Vagina (tissue), 2 donors: ENCODE measurements around the gene FAM9C. TPM values are rescaled to one million over a fixed set of nuclear protein-coding genes. Genes with fewer than 3 reads are reported as not detected.
A peak's percentile ranks its signal among the peaks of the same experiment; 100 is the strongest.
"Not testable (repeated sequence)": the region's sequence is repeated elsewhere in the genome, so short reads cannot be mapped to it uniquely, and the experiment has no call there.

Experiments
- DNase-seq, 2 donors: peaks; one replicate each; pipeline ENCODE4 v3.0.0-alpha.2; 2017; ENCODE audit errors: extremely low spot score in 2 of 2
- H3K27ac ChIP-seq: fragments of 200-600 bp; sonication (generic); one replicate; pipeline ENCODE4 v1.5.1; 2019
- H3K27me3 ChIP-seq: fragments of 200-600 bp; sonication (generic); one replicate; pipeline ENCODE4 v1.5.1; 2019
- H3K36me3 ChIP-seq, 2 donors: fragments of 200-600 bp; sonication (generic); one replicate each; pipeline ENCODE4 v1.5.1; 2017 to 2019
- H3K4me1 ChIP-seq: fragments of 200-600 bp; sonication (generic); one replicate; pipeline ENCODE4 v1.5.1; 2019
- H3K4me3 ChIP-seq, 2 donors: fragments of 200-600 bp; sonication (generic); 1 replicate in 1 of 2; 2 replicates in 1 of 2; pipeline ENCODE4 v1.5.1; 2016 to 2019
- H3K9me3 ChIP-seq: fragments of 200-600 bp; sonication (generic); one replicate; pipeline ENCODE4 v1.5.1; 2019
- CTCF ChIP-seq, 3 experiments: fragments of 450-650 bp in 2 of 3; fragments of 200-600 bp in 1 of 3; sonication (generic) in 1 of 3; IDR thresholded peaks; one replicate each; pipeline ENCODE4 v1.5.1; 2017 to 2019; ENCODE audit warnings: antibody characterized with exemption in 3 of 3, mild to moderate bottlenecking in 2 of 3, moderate library complexity in 2 of 3
- POLR2A ChIP-seq, 2 donors: fragments of 450-650 bp; IDR thresholded peaks; one replicate each; pipeline ENCODE4 v1.6.1; 2017; ENCODE audit warnings: antibody characterized with exemption in 2 of 2, mild to moderate bottlenecking in 2 of 2, moderate library complexity in 2 of 2
- POLR2AphosphoS5 ChIP-seq, 2 donors: sonication (generic); formaldehyde crosslinking; IDR thresholded peaks; one replicate each; pipeline ENCODE4 v1.9.0; 2017; ENCODE audit warnings: antibody characterized with exemption in 2 of 2, mild to moderate bottlenecking in 2 of 2, low read depth in 1 of 2; ENCODE audit not compliant: insufficient read depth in 1 of 2
- intact Hi-C: fragments of 100-400 bp; cut with DNase I; formaldehyde crosslinking; loops from one replicate; pipeline ENCODE4 v1.15.1; 2023
- total RNA-seq: library from RNA; depleted of rRNA; stranded (reverse); fragments of >200 nt; gene quantifications from one replicate; pipeline ENCODE4 v1.2.3, GENCODE V29; 2016

Gene FAM9C
- total RNA-seq, 1 donor from 2014 or later: not detected

- Histone ChIP-seq H3K27ac (peak overlapping the region; percentile 76), H3K27me3 (no peaks in the 10 kb centered on the region), H3K36me3 (no peaks in the 10 kb centered on the region), H3K4me1 (peaks cover 13% of the 10 kb centered on the region), H3K9me3 (no peaks in the 10 kb centered on the region), H3K4me3 (no peak overlapping the region)
- intact Hi-C loops: loop anchor here (10.0 kb wide), 1 partner anchor 116 kb away; the partner anchor contains the start of gene TMSB4X
- DNase-seq: no peak
- no peak for TF ChIP-seq CTCF (IDR thresholded peaks at IDR 0.05)
- no peak for TF ChIP-seq POLR2A (IDR thresholded peaks at IDR 0.05)
- no peak for TF ChIP-seq POLR2AphosphoS5 (IDR thresholded peaks at IDR 0.05; ENCODE audit: insufficient read depth in 1 of 2, low read depth in 1 of 2)
Measured at GRCh38 chrX:13090339-13091110, 46.1 kb upstream of the FAM9C start.

- intact Hi-C loops: loop anchor here (10.0 kb wide), 1 partner anchor 115 kb away; the partner anchor contains the start of gene TMSB4X
- Histone ChIP-seq H3K27ac (peak overlapping the region; percentile 76), H3K9me3 (no peaks in the 10 kb centered on the region), H3K4me3 (no peak overlapping the region), H3K27me3 (no peaks in the 10 kb centered on the region), H3K36me3 (no peaks in the 10 kb centered on the region), H3K4me1 (peaks cover 8% of the 10 kb centered on the region)
- TF ChIP-seq CTCF (IDR thresholded peaks at IDR 0.05) (no peak), POLR2A (IDR thresholded peaks at IDR 0.05) (no peak), POLR2AphosphoS5 (IDR thresholded peaks at IDR 0.05; ENCODE audit: insufficient read depth in 1 of 2, low read depth in 1 of 2) (no peak)
- no peak for DNase-seq
Measured at GRCh38 chrX:13090027-13090338, 45.6 kb upstream of the FAM9C start.

- Histone ChIP-seq H3K4me1 (no peaks in the 10 kb centered on the region), H3K9me3 (no peaks in the 10 kb centered on the region), H3K27ac (no peak overlapping the region), H3K4me3 (no peak overlapping the region), H3K36me3 (no peaks in the 10 kb centered on the region), H3K27me3 (no peaks in the 10 kb centered on the region)
- intact Hi-C loops: no loop called here
- DNase-seq: no peak
- TF ChIP-seq POLR2AphosphoS5 (IDR thresholded peaks at IDR 0.05; ENCODE audit: insufficient read depth in 1 of 2, low read depth in 1 of 2): no peak
- TF ChIP-seq CTCF (IDR thresholded peaks at IDR 0.05): no peak
- no peak for TF ChIP-seq POLR2A (IDR thresholded peaks at IDR 0.05)
Measured at GRCh38 chrX:13088156-13088487, 43.7 kb upstream of the FAM9C start.

GRCh38 chrX:13087322-13088155 is 43.1 kb upstream of the FAM9C start:
- intact Hi-C loops: no loop called here
- H3K36me3 ChIP-seq: no peaks in the 10 kb centered on the region
- no peaks in the 10 kb centered on the region for H3K27me3 ChIP-seq
- no peaks in the 10 kb centered on the region for H3K9me3 ChIP-seq
- H3K27ac ChIP-seq: no peak overlapping the region
- DNase-seq: no peak
- no peak overlapping the region for H3K4me3 ChIP-seq
- H3K4me1 ChIP-seq: no peaks in the 10 kb centered on the region
- TF ChIP-seq POLR2AphosphoS5 (IDR thresholded peaks at IDR 0.05; ENCODE audit: insufficient read depth in 1 of 2, low read depth in 1 of 2) (no peak), POLR2A (IDR thresholded peaks at IDR 0.05) (no peak), CTCF (IDR thresholded peaks at IDR 0.05) (no peak)

GRCh38 chrX:13086793-13087321 is 42.4 kb upstream of the FAM9C start:
- H3K36me3 ChIP-seq, H3K4me3 ChIP-seq, DNase-seq, H3K27me3 ChIP-seq, intact Hi-C loops, H3K27ac ChIP-seq, H3K4me1 ChIP-seq, H3K9me3 ChIP-seq: not testable (repeated sequence)
